ENCODE data around the gene MYLK4.
A peak's percentile ranks its signal among the peaks of the same experiment; 100 is the strongest.

Gene MYLK4

GRCh38 chr6:2755456-2755855 is 4.7 kb upstream of the MYLK4 start:
- no peak for DNase-seq (ENCODE audit: low read depth)

DNA sequence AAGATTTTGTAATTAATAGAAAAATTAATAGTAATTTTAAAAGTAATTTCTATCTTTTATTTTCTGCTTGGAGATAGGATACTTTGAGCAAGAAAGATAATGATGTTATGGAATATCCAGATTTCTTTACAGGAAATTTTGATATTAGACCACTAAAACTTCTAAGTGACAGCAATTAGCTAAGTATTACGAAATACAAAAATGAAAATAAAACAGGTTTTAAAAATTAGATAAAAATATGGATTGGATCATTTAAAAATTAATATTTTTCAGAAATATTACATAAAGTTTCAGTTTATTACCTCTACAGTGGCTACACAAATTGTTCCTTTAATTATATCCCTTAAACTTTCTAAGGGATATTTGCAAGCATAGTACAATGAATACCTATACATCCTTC is 4.2 kb upstream of the MYLK4 start:
- DNase-seq (ENCODE audit: low read depth) = no peak

DNA sequence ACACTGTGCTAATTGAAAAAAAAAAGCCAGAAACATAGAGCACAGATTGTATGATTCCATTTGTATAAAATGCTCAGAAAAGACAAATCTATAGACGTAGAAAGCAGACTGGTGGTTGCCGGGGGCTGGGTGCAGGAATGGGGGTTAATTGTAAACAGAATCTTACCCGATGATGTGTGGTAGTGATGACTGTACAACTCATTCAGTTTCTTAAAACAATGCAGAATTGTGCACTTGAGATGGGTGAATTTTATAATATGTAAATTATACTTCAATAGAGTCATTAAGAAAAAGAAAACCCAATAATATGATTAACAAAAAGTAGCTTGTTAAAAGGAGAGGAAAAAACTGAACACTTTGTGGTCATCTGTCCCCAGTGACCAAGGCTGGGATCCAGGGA is 3.7 kb upstream of the MYLK4 start:
- DNase-seq (ENCODE audit: low read depth) = no peak

GRCh38 chr6:2753743-2754142 is 3.0 kb upstream of the MYLK4 start:
- DNase-seq (ENCODE audit: low read depth) = no peak

DNA sequence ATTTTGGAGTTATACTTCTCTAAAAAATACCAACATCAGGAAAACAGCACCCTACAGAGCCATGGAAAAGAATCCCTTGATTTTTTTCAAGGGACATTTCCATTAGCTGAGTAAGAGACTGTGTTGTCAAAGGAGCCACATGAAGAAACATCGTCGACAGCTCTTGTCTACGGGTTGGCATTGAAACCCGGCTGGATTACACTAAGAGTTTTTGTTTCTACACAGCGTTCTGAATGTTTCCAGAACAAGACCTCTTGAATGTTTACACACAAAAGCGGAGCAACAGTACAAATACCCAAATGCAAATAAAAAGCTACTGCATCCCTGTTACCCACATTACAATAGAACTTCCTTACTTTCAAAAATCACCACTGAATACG is 2.4 kb upstream of the MYLK4 start:
- no peak for DNase-seq (ENCODE audit: low read depth)

DNA sequence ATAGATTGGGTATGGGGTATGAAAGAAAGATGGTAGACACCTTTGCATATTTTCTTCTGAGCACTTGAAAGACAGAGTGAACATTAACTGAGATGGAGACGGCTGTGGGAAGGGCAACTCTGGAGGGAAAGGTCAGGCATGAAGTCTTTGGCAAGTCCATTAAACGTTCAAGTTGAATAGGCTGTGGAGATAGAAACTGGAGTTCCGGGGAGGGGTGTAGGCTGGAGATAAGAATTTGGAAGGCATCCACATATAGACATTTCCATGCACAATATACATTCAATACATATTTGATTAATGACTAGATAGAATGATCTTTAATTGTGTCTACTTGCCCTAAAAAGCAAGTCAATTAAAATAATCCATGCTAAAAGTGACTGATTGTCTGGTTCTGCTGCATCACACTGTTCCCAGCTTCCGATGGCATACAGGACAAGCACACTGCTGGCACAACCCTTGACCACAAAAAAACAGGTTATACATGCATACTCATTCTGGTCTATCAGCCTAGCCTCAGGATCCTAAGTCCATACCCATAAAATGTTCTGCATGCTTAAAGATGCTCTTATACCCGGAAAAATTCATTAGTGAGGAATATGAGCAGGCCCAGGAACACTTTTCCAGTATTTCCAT is 1.9 kb upstream of the MYLK4 start:
- DNase-seq (ENCODE audit: low read depth) = no peak

GRCh38 chr6:2751871-2752270 is 1.1 kb upstream of the MYLK4 start:
- no peak for DNase-seq (ENCODE audit: low read depth)

DNA sequence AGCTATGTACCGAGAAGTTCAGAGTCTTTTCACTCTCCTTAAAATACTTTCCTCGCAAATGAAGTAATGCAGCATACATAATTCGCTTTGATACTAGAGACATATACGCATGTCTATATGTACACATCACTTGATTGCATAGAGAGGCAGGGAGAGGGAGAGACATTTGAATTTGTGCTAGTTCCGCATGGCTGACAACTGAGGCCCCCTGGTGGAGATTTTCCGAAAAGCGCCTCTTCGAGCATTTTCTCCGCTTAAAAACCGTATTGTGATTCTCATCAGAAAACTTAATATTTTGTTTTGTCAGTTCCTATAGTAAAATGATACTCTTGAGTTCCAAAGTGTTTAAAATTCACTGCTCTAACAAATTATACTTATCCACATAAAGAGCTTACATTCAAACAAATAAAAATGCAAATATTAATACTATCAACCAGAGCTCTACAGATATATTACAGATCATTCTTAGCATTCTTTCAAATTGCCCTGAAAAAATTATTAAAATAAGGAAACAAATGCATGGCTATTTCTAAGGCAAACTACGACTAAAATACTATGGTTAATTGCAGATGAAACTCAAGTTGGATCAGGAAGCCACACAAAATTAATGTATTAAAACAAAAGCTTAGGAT is 637 bp downstream of the MYLK4 start:
- peak; percentile 40 for DNase-seq (ENCODE audit: low read depth)

DNA sequence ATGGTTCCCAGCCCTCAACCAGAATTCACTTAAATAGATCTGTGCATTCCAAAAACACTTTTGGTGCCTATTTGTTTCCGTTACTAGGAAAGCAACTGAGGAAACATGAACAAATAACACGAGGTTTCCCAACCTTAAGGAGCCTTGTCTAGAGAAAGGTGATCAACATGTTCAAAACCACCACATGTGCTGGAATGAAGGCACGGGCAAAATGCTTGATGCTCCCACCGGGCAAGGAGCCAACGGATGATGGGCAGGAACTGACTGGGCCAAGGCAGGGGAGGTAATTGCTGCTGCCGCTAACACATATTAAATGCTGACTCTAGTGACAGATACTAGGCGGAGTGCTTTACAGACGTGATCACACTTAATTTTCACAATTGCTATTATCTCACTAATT is 2.5 kb downstream of the MYLK4 start:
- DNase-seq (ENCODE audit: low read depth) = no peak

DNA sequence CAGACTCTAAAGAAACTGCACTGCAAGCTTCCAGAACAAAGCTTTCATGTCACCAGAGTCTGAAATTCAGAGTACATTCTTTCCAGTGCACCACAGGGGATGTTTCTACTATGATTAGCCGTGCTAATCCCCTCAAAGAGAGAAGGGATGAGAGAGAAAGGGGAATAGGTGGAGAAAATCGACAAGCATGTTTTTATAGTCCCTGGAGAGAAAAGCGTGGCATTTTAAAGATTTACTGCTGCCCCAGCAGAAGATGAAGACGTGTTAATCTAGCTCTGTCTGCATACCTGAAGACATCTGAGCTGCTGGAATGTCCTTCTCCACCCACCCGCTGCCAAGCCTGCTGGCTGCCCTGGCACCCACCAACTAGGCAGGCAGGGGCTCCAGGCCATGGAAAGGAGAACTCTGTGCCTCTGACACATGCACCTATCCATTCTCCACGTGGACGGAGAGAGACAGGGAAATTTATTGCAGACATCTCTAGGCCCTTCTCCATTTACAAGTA is 4.1 kb downstream of the MYLK4 start:
- DNase-seq (ENCODE audit: low read depth) = no peak

- DNase-seq (ENCODE audit: low read depth) = no peak
These were observed 5.5 kb downstream of the MYLK4 start for GRCh38 chr6:2745246-2745645.

DNA sequence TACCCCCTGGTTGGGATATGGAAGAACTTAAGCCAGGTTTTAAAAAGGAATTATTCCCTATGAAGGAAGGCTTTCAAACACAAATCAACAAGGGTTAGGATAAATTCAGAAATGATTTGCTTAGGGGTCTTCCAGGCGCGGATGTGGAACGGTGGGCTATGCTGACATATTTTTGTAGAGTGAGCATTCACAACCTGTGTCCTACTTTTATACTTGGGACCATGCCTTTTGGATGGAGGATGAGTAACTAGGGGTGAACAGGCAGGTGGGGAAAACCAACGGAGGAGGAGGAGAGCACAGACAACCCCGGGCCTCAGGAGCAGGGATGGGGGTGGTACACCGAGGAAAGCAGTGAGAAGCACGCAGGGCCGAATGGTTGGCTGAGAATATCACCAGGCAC is 5.9 kb downstream of the MYLK4 start:
- no peak for DNase-seq (ENCODE audit: low read depth)

DNA sequence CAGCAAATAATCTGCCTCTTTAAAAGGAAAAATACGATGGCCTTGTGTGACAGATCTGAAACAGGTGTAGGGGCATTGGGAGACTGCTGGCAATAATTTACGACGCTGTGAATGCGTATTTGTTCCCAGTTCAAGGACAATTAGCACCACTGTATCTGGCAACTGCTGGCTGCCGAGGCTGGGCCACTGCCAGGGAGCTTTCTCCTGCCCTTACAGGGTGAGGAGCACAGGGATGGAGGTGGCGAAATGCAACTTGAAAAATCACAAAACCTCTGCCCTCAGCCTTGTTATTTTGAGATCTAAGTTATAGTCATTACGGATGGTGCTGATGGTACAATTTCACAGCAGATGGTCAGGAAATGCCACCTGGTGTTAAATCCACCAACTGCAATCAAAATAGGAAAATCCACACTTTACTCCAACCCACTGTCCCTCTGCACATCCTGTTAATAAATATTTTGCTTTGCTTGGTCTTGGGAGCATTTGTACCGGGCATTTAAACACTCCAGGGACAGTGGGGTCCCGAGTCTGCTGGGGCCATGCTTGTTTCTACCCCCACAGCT is 6.4 kb downstream of the MYLK4 start:
- no peak for DNase-seq (ENCODE audit: low read depth)

DNA sequence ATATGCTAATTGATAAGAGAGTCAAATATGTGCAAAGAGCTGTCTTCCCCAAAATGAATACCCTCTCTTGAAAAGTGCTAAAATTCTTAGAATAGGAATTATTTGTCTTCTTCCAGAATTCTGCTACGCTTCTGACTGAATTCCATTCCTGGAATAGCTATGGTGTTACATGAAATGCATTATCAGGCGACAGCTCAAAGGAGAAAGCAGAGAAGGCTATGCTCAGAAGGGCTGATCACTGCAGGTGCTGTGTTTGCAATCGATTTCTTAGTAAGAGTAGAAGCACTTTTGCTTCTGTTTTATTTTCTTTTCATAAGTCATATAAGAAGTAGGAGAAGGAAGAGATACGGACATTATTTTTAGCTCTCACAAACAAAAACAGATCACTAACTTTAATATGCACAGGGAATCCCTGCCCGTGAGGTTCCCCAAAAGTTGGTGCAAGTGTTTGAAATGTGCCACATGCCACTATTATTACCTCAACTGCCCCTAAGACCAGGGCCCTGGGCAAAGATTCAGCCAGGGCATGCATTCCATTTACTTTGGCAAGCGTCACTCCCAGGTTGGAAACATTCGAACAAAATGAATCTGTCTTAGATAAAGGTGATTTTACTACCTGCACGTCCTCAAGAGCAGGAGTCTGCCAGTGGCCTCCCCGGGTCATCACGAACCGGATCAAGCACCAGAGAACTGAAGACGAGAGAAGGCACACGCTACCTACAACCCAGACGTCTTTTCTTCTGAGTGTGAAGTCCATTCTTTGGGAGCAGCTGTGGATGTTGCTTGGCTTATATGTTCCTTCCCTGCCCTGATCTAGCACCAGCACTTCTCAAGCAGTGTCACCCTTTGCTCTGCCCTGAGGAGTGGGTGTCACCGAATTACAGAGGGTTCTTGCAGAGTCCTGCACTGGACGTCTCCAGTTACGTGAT is 7.2 kb downstream of the MYLK4 start:
- no peak for DNase-seq (ENCODE audit: low read depth)

GRCh38 chr6:2741756-2742155 is 9.0 kb downstream of the MYLK4 start:
- DNase-seq (ENCODE audit: low read depth) = no peak

DNA sequence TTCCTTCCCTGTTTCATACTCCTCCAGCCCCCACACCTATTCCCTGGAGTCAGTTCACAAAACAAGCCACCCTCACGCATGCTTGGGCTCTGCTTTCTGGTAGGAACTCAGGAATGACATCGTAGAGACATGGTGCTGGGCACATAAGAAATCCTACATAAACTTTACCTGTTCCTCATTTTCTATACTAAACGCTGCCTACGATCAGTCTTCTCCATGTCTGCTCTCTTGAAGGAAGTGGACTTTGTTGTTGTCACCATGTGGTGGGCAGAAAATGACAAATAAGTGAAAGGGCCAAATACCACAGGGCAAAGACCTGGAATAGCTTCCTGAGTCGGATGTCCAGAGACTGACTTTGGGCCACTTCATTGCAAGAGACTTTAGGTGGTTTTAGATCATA is 10.1 kb downstream of the MYLK4 start:
- no peak for DNase-seq (ENCODE audit: low read depth)

DNA sequence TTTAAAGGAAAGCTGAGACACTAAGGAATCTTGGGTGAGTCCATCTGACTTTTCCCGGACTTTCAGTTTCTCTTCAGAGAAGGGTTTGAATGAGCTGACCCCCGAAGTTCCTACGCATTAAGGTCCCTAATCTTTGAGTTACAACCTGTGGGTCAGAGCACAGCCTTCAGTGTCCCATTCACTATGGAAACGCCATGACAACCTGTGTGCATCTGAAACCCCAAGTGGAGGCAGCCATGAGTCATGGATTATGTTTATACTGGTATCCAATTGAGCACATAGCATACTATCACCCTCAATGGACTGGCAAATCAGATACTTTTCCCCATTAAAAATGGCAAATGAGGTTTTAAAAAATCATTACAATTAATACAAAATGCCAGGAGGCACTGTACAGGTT is 11.4 kb downstream of the MYLK4 start:
- DNase-seq (ENCODE audit: low read depth) = no peak

GRCh38 chr6:2738373-2738979 is 12.2 kb downstream of the MYLK4 start:
- no peak for DNase-seq (ENCODE audit: low read depth)

DNA sequence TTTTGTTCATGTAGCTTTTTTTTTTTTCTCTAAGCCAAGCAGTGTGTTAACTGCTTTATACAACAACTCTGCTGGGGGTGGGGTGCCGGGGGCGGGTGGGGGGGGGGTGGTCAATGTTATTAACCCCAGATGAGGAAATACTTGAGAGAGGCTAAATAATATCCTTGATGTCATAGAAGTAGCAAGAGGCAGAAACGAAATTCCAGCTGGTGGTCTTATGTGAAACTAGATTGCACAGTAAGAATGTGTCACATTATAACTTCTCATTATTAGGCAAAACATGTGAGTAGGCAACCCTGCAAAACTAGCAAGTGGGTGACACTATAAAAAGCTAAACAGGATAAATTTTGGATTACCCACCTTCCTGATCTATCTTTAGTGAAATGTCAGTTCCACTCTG is 12.8 kb downstream of the MYLK4 start:
- DNase-seq (ENCODE audit: low read depth) = no peak

DNA sequence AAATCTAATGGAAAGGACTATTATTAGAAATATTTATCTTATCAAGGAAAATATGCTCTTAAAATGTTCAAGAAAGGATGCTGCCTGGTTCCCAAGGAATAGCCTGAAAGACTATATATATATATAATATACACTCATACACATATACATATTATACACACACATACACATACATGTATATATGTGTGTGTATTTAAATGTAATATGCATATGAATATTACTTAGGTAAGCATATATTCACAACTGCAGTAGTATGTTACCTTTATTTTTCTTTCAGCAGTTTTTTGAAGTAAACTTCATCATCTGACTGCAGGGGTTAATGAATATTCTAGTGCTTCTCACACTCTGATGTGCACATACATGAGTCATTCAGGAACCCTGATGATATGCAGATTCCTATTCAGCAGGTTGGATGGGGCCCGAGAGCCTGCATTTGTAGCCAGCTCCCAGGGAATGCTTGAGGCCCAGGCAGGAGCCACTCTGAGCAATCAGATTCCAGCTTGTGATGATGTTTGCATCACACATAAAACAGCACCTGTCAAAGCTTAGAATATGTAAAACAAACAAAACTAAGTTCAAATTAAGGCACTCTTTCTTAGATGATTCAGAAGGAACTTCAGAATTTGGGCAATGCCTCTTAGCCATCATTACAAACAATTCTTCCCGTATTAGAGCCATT is 16.1 kb downstream of the MYLK4 start:
- DNase-seq (ENCODE audit: low read depth) = no peak

DNA sequence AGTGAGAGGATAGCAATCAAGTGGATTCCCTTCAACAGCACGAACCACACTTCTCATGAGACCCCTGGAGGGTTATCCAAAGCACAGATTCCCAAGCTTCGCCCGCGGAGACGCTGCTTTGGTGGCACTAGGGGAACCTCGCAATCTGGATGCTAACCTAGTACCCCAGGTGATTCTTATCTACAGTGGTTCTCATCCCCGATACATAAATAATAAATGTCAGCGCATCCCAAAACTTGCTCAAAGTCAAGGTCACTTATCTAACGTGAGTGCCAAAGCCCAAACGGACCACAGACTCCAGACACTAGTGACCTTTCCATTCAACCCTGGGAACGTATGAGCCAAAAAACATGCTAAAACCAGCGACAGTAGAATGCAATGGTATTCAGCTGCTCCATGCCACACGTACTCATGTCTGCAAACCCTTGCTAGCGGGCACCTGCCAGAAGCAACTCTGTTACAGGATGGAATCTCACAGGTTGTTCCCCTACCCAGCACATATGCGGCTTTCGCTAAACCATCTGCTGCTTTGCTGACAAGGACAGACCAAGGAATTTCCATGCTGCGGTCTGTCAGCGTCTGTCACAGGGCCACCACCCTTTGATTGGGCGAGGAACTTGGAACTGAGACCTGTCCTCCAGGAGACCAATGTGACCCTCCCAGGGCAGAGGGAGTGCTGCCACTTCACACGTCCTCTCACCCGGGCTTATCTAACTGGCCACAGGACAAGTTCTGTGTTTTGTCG is 16.8 kb downstream of the MYLK4 start:
- no peak for DNase-seq (ENCODE audit: low read depth)

All from stimulated activated CD8-positive, alpha-beta memory T cell treated with anti-CD3 and anti-CD28 coated beads, Interleukin-15, amount 100 ng/mL, for 24 hours (primary cell).